HG02938 (cell line): ENCODE measurements around the gene SMAP1.

ENCODE experiments used
- ATAC-seq: cut with Tn5 transposase; IDR thresholded peaks from one replicate; pipeline ENCODE4 v1.9.1; 2021; ENCODE audit warnings: mild to moderate bottlenecking, moderate library complexity; ENCODE audit not compliant: unreplicated experiment

SMAP1 gene

GRCh38 chr6:70680396-70680795 is 12.7 kb downstream of the SMAP1 start:
- no peak for ATAC-seq

- ATAC-seq: no peak
Observed at GRCh38 chr6:70684794-70685493, 17.3 kb downstream of the SMAP1 start.

- ATAC-seq: no peak
Observed at GRCh38 chr6:70685494-70686180, 18.0 kb downstream of the SMAP1 start.

GRCh38 chr6:70686548-70687133 is 19.0 kb downstream of the SMAP1 start:
- no peak for ATAC-seq

- ATAC-seq: no peak
Observed at GRCh38 chr6:70693887-70694286, 26.2 kb downstream of the SMAP1 start.

GRCh38 chr6:70694371-70694770 is 26.7 kb downstream of the SMAP1 start:
- no peak for ATAC-seq

- ATAC-seq: no peak
Observed at GRCh38 chr6:70700922-70701876, 33.5 kb downstream of the SMAP1 start.

GRCh38 chr6:70705772-70706171 is 38.1 kb downstream of the SMAP1 start:
- ATAC-seq: no peak

GRCh38 chr6:70706491-70707123 is 38.9 kb downstream of the SMAP1 start:
- no peak for ATAC-seq

GRCh38 chr6:70707893-70708292 is 40.2 kb downstream of the SMAP1 start:
- ATAC-seq: no peak

- peak; percentile 34 for ATAC-seq
Observed at GRCh38 chr6:70708448-70708847, 40.8 kb downstream of the SMAP1 start.

- no peak for ATAC-seq
Observed at GRCh38 chr6:70709826-70710225, 42.1 kb downstream of the SMAP1 start.

GRCh38 chr6:70714716-70715257 is 47.1 kb downstream of the SMAP1 start:
- ATAC-seq: no peak

- no peak for ATAC-seq
Observed at GRCh38 chr6:70717038-70717801, 49.5 kb downstream of the SMAP1 start.

GRCh38 chr6:70724524-70724923 is 56.8 kb downstream of the SMAP1 start:
- ATAC-seq: no peak

- ATAC-seq: no peak
Observed at GRCh38 chr6:70725817-70726415, 58.2 kb downstream of the SMAP1 start.

GRCh38 chr6:70734381-70734780 is 66.7 kb downstream of the SMAP1 start:
- ATAC-seq: no peak

- ATAC-seq: no peak
Observed at GRCh38 chr6:70734979-70735378, 67.3 kb downstream of the SMAP1 start.

- no peak for ATAC-seq
Observed at GRCh38 chr6:70735513-70735912, 67.8 kb downstream of the SMAP1 start.
